GM18508 (cell line): ENCODE data around the gene GALNT6.

Source experiments
- ATAC-seq: cut with Tn5 transposase; IDR thresholded peaks from one replicate; pipeline ENCODE4 v1.9.1; 2021; ENCODE audit warnings: moderate number of reproducible peaks; ENCODE audit not compliant: insufficient read depth, unreplicated experiment

Gene GALNT6

GRCh38 chr12:51383269-51383905, 7.8 kb downstream of the GALNT6 start:
- no peak for ATAC-seq

GRCh38 chr12:51382173-51382572, 9.0 kb downstream of the GALNT6 start:
- no peak for ATAC-seq

GRCh38 chr12:51381226-51382079, 9.8 kb downstream of the GALNT6 start:
- ATAC-seq: no peak

DNA sequence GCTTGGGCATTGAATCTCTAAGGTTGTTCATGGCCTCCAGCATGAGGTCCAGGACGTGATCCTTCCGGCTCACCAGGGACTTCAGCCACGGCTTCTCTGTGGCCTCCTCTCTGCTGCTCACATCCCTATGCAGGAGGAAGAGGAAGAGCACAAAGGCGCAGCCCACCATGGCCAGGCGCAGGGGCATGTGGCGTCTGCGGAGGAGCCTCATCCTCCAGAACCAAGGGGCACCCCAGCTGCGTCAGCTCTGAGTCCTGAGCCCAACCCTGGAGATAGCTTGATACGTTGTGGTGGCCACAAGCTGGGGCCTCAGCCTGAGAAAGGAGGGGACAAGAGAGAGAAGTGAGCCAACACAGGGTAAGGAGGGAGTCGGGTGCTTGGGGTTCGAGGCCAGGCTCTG, 11.6 kb downstream of the GALNT6 start:
- no peak for ATAC-seq

DNA sequence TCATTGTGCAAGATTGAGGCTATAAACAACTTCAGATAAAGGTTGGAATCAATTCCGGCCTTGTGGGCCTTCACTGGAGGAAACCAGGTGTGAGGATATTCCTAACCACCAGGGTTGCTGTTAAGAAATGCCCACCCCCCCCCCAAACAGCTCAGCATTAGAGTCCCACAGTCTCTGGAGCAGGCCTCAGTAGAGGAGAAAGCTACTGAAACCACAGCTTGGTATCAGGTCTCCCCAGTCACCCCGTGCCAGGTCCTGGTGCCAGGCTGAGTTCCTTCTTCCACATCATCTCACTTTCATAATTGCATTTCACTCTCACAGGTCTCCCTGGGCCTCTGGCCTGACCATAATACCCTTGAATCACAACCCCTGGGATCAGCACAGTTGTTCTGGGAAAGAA, 12.5 kb downstream of the GALNT6 start:
- no peak for ATAC-seq

DNA sequence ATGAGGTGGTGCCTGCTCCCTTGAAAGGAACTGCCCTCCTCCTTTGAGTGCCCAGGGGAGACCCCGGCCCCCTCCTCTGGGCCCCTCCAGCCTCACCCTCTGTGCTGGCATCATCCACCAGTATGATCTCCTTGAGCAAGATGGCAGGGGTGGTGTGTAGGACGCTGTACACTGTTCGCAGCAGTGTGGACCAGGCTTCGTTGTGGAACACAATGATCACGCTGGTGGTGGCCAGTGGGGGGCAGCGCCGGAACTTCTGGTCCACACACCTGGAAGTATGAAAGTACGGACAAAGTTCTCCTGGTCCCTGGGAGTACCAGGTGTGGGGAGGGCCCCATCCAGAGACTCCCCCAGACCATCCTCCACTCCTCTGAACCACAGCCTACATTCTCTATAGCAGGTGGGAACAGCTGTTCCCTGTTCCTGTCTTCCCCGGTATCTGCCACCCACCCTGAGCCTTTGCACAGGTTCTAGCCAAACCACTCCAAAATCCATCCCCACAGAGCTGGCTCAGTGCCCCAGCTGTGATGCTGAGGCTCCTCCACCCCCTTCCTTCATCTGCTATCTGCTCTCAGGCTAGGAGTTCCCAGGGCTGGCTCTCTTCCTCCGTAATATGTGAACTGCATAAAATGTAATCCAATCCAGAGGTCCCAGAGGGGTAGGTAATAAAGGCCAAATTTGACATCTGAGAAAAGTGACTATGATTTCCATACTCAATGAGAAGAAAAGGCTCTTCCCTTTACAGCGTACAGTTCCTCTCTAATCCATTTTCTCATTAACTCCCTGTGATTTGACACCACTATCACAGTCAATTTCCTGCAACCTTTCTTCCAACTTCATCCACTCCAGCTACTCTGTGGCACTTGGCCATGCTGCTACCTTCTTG, 13.9 kb downstream of the GALNT6 start:
- no peak for ATAC-seq

GRCh38 chr12:51374856-51375255, 16.4 kb downstream of the GALNT6 start:
- ATAC-seq: no peak

DNA sequence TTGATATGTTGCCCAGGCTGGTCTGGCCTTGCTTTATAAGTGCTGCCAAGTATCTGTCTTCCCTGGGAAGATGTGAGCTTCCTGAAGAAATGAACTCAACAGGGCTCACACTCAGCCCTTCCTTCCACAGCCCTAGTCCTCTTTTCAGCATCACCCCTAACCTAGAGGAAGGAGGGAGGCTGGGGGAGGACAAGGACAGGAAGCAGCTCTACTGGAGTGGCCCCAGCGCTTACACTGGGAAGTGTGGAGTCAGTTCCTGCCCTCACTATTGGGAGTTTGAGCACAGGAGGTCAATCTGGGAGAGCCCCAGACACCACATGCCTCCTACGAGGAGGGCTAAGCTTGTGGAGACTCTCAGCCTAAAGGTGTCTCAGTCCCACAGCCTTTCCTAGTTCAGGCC, 16.8 kb downstream of the GALNT6 start:
- no peak for ATAC-seq

DNA sequence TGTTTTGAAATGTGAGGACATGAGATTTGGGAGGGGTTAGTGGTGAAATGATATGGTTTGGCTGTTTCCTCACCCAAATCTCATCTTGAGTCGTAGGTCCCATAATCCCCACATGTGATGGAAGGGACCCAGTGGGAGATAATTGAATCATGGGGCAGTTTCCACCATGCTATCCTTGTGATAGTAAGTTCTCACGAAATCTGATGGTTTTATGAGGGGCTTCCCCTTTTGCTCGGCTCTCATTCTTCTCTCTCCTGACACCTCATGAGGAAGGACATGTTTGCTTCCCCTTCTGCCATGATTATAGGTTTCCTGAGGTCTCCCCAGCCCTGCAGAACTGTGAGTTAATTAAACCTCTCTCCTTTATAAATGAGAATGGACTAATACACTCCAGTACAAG, 18.0 kb downstream of the GALNT6 start:
- ATAC-seq: no peak

DNA sequence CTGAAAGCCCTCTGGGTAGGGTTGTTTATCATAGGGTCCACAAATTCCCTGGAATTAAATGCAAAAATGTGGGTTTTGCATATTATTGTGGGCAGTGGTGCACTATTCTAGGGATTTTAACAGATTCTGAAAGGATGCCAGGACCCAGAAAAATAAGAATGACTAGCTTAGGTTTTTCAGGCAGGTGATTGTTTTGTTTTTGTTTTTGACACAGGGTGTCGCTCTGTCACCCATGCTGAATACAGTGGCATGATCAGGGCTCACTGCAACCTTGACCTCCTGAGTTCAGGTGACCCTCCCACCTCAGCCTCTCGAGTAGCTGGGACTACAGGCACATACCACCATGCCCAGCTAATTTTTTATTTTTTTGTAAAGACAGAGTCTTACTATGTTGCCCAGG, 19.2 kb downstream of the GALNT6 start:
- no peak for ATAC-seq

- no peak for ATAC-seq
Measured at GRCh38 chr12:51371295-51371953, 19.8 kb downstream of the GALNT6 start.

GRCh38 chr12:51370667-51371066, 20.5 kb downstream of the GALNT6 start:
- ATAC-seq: no peak

- ATAC-seq: no peak
Measured at GRCh38 chr12:51369581-51369980, 21.6 kb downstream of the GALNT6 start.

GRCh38 chr12:51368640-51369517, 22.3 kb downstream of the GALNT6 start:
- peak; percentile 94 for ATAC-seq

DNA sequence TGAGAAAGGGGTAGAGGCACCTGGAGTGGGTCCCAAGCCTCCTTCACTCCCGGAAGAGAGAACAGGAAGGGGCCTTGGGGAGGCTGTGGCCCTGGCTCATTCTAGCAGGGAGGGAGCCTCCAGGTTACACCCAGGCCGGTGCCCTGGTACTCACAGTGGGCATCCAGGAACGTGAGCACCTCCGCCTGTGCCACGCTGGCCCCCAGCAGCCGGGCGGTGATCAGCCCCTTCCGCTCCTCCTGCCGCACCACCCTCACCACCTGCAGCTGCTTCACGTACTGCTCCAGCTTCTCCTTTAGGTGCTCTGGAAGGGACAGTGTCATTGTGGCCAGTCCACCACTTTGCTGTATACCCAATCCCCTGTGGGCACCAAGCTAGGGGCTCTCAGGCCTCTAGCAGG, 25.9 kb downstream of the GALNT6 start:
- ATAC-seq: no peak

- ATAC-seq: no peak
Measured at GRCh38 chr12:51364001-51364400, 27.2 kb downstream of the GALNT6 start.

GRCh38 chr12:51362747-51363342, 28.4 kb downstream of the GALNT6 start:
- no peak for ATAC-seq

- ATAC-seq: no peak
Measured at GRCh38 chr12:51362307-51362706, 28.9 kb downstream of the GALNT6 start.
